Measurements from ENCODE around the gene WWC2.

The WWC2 gene

GRCh38 chr4:183360161-183360919 is 261.3 kb downstream of the WWC2 start:
- no peak for DNase-seq

GRCh38 chr4:183362036-183362435 is 263.0 kb downstream of the WWC2 start:
- DNase-seq, result no peak

DNA sequence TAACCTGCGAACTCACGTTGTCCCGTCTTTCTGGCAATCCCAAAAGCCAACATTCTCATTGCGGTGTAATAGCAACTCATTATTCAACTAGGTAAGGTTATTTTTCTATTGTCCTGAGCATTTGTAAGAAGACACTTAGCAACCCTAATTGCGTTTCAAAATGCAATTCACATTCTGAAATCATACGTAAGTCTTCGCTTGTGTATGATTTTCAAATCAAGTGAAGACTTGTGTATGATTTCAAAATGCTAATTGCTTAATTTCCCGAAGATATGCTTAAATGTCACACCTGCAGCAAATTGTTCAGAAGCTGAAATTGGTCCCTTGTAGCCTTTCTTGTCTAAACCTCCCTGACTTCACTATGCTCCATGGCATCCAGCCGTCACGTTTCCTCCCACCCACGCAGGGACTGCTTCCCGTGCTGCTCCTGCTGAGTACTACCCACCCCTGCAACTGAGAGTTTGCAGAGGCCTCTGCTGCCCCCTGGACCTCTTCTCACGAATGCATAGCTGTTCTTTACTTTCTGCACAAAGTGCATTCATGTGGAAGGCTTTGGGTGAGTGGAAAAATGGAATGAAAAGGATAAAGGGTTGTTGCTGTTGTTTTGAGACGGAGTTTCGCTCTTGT is 264.0 kb downstream of the WWC2 start:
- DNase-seq, result no peak

- DNase-seq, result no peak
These were observed 265.0 kb downstream of the WWC2 start for GRCh38 chr4:183364025-183364424.

- no peak for DNase-seq
These were observed 267.3 kb downstream of the WWC2 start for GRCh38 chr4:183366206-183366835.

DNA sequence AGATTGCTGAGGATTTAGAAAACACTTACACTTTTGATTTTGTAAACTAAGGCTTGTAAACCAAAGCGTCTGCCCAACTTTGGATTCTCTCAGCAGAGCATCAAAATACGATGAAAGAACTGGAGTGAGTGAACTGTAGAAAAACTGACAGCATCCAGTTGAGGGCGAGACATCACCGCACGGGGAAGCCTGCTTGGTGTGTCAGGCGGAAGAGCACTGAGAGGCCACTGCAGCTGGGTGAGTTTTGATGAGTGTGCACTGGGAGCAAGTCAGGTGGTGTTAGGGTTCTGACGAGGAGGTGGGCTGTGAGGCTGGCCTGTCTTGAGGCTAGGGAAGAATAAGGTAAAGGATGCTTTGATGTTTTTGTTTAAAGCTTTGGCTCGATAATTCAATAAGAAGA is 270.0 kb downstream of the WWC2 start:
- DNase-seq, result no peak

Data from midbrain (tissue), 1 donor.